ENCODE measurements around the gene MXRA7. TPM values are rescaled to one million over a fixed set of nuclear protein-coding genes. Genes with fewer than 3 reads are reported as not detected.

Gene MXRA7
- total and polyA plus RNA-seq, 8 donors, result 41.4 to 209 (median 71.6) TPM

- Histone ChIP-seq H3K4me1 (peaks cover 18 to 87% (median 48%) of the 10 kb centered on the region in 4 donors), H3K27me3 (no peaks in the 10 kb centered on the region), H3K36me3 (peaks cover 0 to 23% (median 13%) of the 10 kb centered on the region in 4 donors), H3K9me3 (no peaks in the 10 kb centered on the region), H3K4me3 (no peak overlapping the region), H3K27ac (peak overlapping the region; percentile 33 to 89 (median 79))
- 46 to 80% (median 67%) methylated on average over 4 to 11 of the region's 11 CpGs for WGBS, 5 donors
- intact Hi-C loops (cut with DNase I; ENCODE audit: low total_unique reads), result no loop called here
- DNase-seq, result no peak
- TF ChIP-seq EP300 (IDR thresholded peaks at IDR 0.05), result no peak
- TF ChIP-seq POLR2AphosphoS5 (IDR thresholded peaks at IDR 0.05), result no peak
- TF ChIP-seq POLR2A (IDR thresholded peaks at IDR 0.05), result no peak
- TF ChIP-seq CTCF (IDR thresholded peaks at IDR 0.05), result no peak
Measured at GRCh38 chr17:76688165-76688622, 22.6 kb downstream of the MXRA7 start.

GRCh38 chr17:76687298-76688164 lies 23.2 kb downstream of the MXRA7 start:
- WGBS, 5 donors, result 67 to 81% (median 75%) methylated on average over 23 to 26 of the region's 26 CpGs
- no peaks in the 10 kb centered on the region for H3K27me3 ChIP-seq
- peaks cover 0 to 30% (median 15%) of the 10 kb centered on the region in 4 donors for H3K36me3 ChIP-seq
- H3K4me3 ChIP-seq, result no peak overlapping the region
- peak in 1 of 2 donors; percentile 64 for DNase-seq
- intact Hi-C loops (cut with DNase I; ENCODE audit: low total_unique reads), result no loop called here
- TF ChIP-seq CTCF (IDR thresholded peaks at IDR 0.05) (no peak), POLR2AphosphoS5 (IDR thresholded peaks at IDR 0.05) (peak in 1 of 3 donors; percentile 25)
- H3K4me1 ChIP-seq, result peaks cover 18 to 90% (median 53%) of the 10 kb centered on the region in 4 donors
- peak overlapping the region; percentile 33 to 89 (median 79) for H3K27ac ChIP-seq
- no peaks in the 10 kb centered on the region for H3K9me3 ChIP-seq

- no peaks in the 10 kb centered on the region for H3K27me3 ChIP-seq
- H3K4me1 ChIP-seq, result peaks cover 25 to 93% (median 58%) of the 10 kb centered on the region in 4 donors
- no peaks in the 10 kb centered on the region for H3K9me3 ChIP-seq
- H3K4me3 ChIP-seq, result no peak overlapping the region
- intact Hi-C loops (cut with DNase I; ENCODE audit: low total_unique reads), result no loop called here
- H3K36me3 ChIP-seq, result peaks cover 0 to 33% (median 16%) of the 10 kb centered on the region in 4 donors
- TF ChIP-seq EP300 (IDR thresholded peaks at IDR 0.05) (no peak), POLR2AphosphoS5 (IDR thresholded peaks at IDR 0.05) (no peak), CTCF (IDR thresholded peaks at IDR 0.05) (no peak), POLR2A (IDR thresholded peaks at IDR 0.05) (no peak)
- WGBS, 5 donors, result 69 to 80% (median 75%) methylated on average over 15 of the region's 15 CpGs
- peak in 1 of 2 donors; percentile 50 for DNase-seq
- H3K27ac ChIP-seq, result peak overlapping the region in 4 of 5 donors; percentile 71 to 89 (median 82)
Measured at GRCh38 chr17:76686538-76687297, 24.0 kb downstream of the MXRA7 start.

GRCh38 chr17:76685846-76686245 lies 24.9 kb downstream of the MXRA7 start:
- H3K27ac ChIP-seq, result peak overlapping the region in 3 of 5 donors; percentile 15 to 89 (median 84)
- no peaks in the 10 kb centered on the region for H3K9me3 ChIP-seq
- H3K4me1 ChIP-seq, result peaks cover 28 to 93% (median 58%) of the 10 kb centered on the region in 4 donors
- WGBS, 5 donors, result 72 to 86% (median 81%) methylated on average over 8 of the region's 8 CpGs
- DNase-seq, result no peak
- intact Hi-C loops (cut with DNase I; ENCODE audit: low total_unique reads), result no loop called here
- H3K36me3 ChIP-seq, result peaks cover 0 to 36% (median 16%) of the 10 kb centered on the region in 4 donors
- H3K27me3 ChIP-seq, result no peaks in the 10 kb centered on the region
- no peak for TF ChIP-seq CTCF (IDR thresholded peaks at IDR 0.05)
- TF ChIP-seq EP300 (IDR thresholded peaks at IDR 0.05), result no peak
- TF ChIP-seq POLR2AphosphoS5 (IDR thresholded peaks at IDR 0.05), result no peak
- no peak for TF ChIP-seq POLR2A (IDR thresholded peaks at IDR 0.05)
- no peak overlapping the region for H3K4me3 ChIP-seq

Data from stomach (tissue), 9 donors.